IMR-90 (cell line): ENCODE measurements around the gene TNFRSF13B.

Experiments used
- BHLHE40 ChIP-seq: fragments of 150-350 bp; IDR thresholded peaks from 2 replicates; pipeline ENCODE4 v1.6.1; 2016; ENCODE audit warnings: mild to moderate bottlenecking, low read depth, low read length
- CTCF ChIP-seq: conservative IDR thresholded peaks from 2 replicates; pipeline ENCODE4 v1.5.1; 2012; ENCODE audit warnings: mild to moderate bottlenecking, low read depth, low read length, improper control_type of control experiment
- FOS ChIP-seq: fragments of 150-350 bp; IDR thresholded peaks from 2 replicates; pipeline ENCODE4 v1.6.1; 2016; ENCODE audit warnings: low read depth, low read length
- MAZ ChIP-seq: IDR thresholded peaks from 2 replicates; pipeline ENCODE4 v1.6.1; 2012; ENCODE audit warnings: low read depth, mild to moderate bottlenecking, low read length, improper control_type of control experiment, moderate library complexity, borderline replicate concordance
- POLR2A ChIP-seq: IDR thresholded peaks from 2 replicates; pipeline ENCODE4 v1.6.1; 2012; ENCODE audit warnings: mild to moderate bottlenecking, low read depth, low read length
- RFX5 ChIP-seq: IDR thresholded peaks from 2 replicates; pipeline ENCODE4 v1.8.0; 2012; ENCODE audit warnings: low read depth, mild to moderate bottlenecking, low read length, moderate library complexity

- TF ChIP-seq MAZ: no peak
- no peak for TF ChIP-seq BHLHE40
- TF ChIP-seq CTCF: no peak
- TF ChIP-seq POLR2A: no peak
- no peak for TF ChIP-seq RFX5
- TF ChIP-seq FOS: no peak
Observed at GRCh38 chr17:16916557-16916920, 55.4 kb downstream of the TNFRSF13B start.
